ENCODE results near the gene TNNC2. TPM values are rescaled to one million over a fixed set of nuclear protein-coding genes. Genes with fewer than 3 reads are reported as not detected.

The TNNC2 gene
- total and polyA plus RNA-seq, 2 of the 13 experiments (the other 11 are each of a cell fraction or from before 2014, with no cell fraction given): 1.8 to 4.7 TPM

- TF ChIP-seq ATF3 (CRISPR knock-in tag; IDR thresholded peaks at IDR 0.05) (no peak), ZMYM3 (CRISPR knock-in tag; IDR thresholded peaks at IDR 0.05) (peak; percentile 95), SALL1 (CRISPR knock-in tag; IDR thresholded peaks at IDR 0.05) (peak; percentile 74), XRCC5 (optimal IDR thresholded peaks at IDR 0.05; ENCODE audit: low read length) (peak; percentile 58), ZNF441 (CRISPR knock-in tag; IDR thresholded peaks at IDR 0.05; ENCODE audit: borderline replicate concordance) (0 out of 2 replicates have a peak, but pooled peaks have one; percentile 73), HIVEP1 (CRISPR knock-in tag; IDR thresholded peaks at IDR 0.05) (no peak), RXRA (CRISPR knock-in tag; IDR thresholded peaks at IDR 0.05) (0 out of 2 replicates have a peak, but pooled peaks have one; percentile 33), AHDC1 (CRISPR knock-in tag; IDR thresholded peaks at IDR 0.05; ENCODE audit: borderline replicate concordance) (peak; percentile 94), ZNF280B (CRISPR knock-in tag; IDR thresholded peaks at IDR 0.05; ENCODE audit: borderline replicate concordance) (no peak), ZFP37 (CRISPR knock-in tag; IDR thresholded peaks at IDR 0.05; ENCODE audit: borderline replicate concordance) (no peak), RBM22 (optimal IDR thresholded peaks at IDR 0.05; ENCODE audit: low read length) (no peak), ZFP90 (CRISPR knock-in tag; IDR thresholded peaks at IDR 0.05; ENCODE audit: borderline replicate concordance) (no peak), FOSL2 (CRISPR knock-in tag; IDR thresholded peaks at IDR 0.05) (peak; percentile 33; the same call in 1 of the 2 replicates), ZXDC (CRISPR knock-in tag; IDR thresholded peaks at IDR 0.05) (no peak), SP2 (CRISPR knock-in tag; IDR thresholded peaks at IDR 0.05) (no peak), TRIM24 (CRISPR knock-in tag; IDR thresholded peaks at IDR 0.05) (no peak; the same call in 1 of the 2 replicates), ZNF724P (CRISPR knock-in tag; IDR thresholded peaks at IDR 0.05; ENCODE audit: borderline replicate concordance) (no peak), FIP1L1 (IDR thresholded peaks at IDR 0.05; ENCODE audit: borderline replicate concordance, insufficient read depth, low read depth, low read length) (no peak)
Measured at GRCh38 chr20:45863543-45864470, 36.7 kb upstream of the TNNC2 start (continued).
